ENCODE results near the gene VGLL4. TPM values are rescaled to one million over a fixed set of nuclear protein-coding genes. Genes with fewer than 3 reads are reported as not detected.

The VGLL4 gene
- total RNA-seq, 2 donors from 2014 or later = 47.5 to 49.7 TPM

- no peaks in the 10 kb centered on the region for H3K36me3 ChIP-seq (ENCODE audit: control insufficient read depth, insufficient read depth, low read length)
- H3K27ac ChIP-seq (ENCODE audit: low read depth, low read length) = no peak overlapping the region
- DNase-seq = no peak
- H3K4me3 ChIP-seq (ENCODE audit: low read length) = no peak overlapping the region
- H3K27ac Mint-ChIP-seq = no peak overlapping the region
- WGBS, 2 experiments (ENCODE audit: insufficient coverage in 1 of 2, insufficient read length in 1 of 2) = 94 to 96% methylated on average over 15 to 16 of the region's 16 CpGs
- peaks cover 5% of the 10 kb centered on the region for H3K4me1 Mint-ChIP-seq
- H3K9me3 Mint-ChIP-seq = peaks cover 3% of the 10 kb centered on the region
- no peaks in the 10 kb centered on the region for H3K27me3 ChIP-seq (ENCODE audit: control insufficient read depth, insufficient read depth, low read length, poor library complexity, severe bottlenecking)
- H3K4me1 ChIP-seq (ENCODE audit: control insufficient read depth, insufficient read depth, low read length) = no peaks in the 10 kb centered on the region
- no peaks in the 10 kb centered on the region for H3K36me3 Mint-ChIP-seq (ENCODE audit: low read depth)
- no peak overlapping the region for H3K9ac ChIP-seq (ENCODE audit: extremely low read depth, low read length, poor library complexity, severe bottlenecking)
- TF ChIP-seq CTCF (conservative IDR thresholded peaks at IDR 0.05) = no peak
- H3K27me3 Mint-ChIP-seq (ENCODE audit: insufficient read depth) = no peaks in the 10 kb centered on the region
- no peaks in the 10 kb centered on the region for H3K9me3 ChIP-seq (ENCODE audit: control insufficient read depth, low read length)
- no peak overlapping the region for H3K4me3 Mint-ChIP-seq
Measured at GRCh38 chr3:11541321-11542303, 102.1 kb downstream of the VGLL4 start.

DNA sequence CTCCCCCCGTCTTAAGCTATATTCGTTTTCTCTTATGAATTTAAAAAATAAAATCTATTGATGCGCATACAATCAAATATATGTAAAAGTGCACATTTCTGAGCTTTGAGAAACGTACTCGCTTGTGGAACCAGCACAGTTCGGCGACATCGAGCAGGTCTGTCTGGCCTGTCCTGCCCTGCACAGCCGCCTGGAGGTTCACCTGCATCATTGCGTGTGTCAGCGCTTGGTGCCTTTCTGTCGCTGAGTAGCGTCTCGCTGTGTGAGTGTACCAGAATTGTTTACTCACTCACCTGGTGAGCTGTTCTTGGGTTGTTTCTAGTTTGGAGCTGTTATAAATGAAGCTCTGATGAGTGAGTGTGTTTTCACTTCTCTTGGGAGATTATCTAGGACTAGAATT is 104.0 kb downstream of the VGLL4 start:
- H3K27ac Mint-ChIP-seq = no peak overlapping the region
- H3K27me3 ChIP-seq (ENCODE audit: control insufficient read depth, insufficient read depth, low read length, poor library complexity, severe bottlenecking) = no peaks in the 10 kb centered on the region
- no peaks in the 10 kb centered on the region for H3K4me1 ChIP-seq (ENCODE audit: control insufficient read depth, insufficient read depth, low read length)
- DNase-seq = peak; percentile 72
- H3K27ac ChIP-seq (ENCODE audit: low read depth, low read length) = no peak overlapping the region
- no peak overlapping the region for H3K9ac ChIP-seq (ENCODE audit: extremely low read depth, low read length, poor library complexity, severe bottlenecking)
- H3K9me3 ChIP-seq (ENCODE audit: control insufficient read depth, low read length) = no peaks in the 10 kb centered on the region
- H3K4me1 Mint-ChIP-seq = peaks cover 4% of the 10 kb centered on the region
- TF ChIP-seq CTCF (conservative IDR thresholded peaks at IDR 0.05) = peak; percentile 66
- 92 to 95% methylated on average over 9 to 14 of the region's 14 CpGs for WGBS, 2 experiments (ENCODE audit: insufficient coverage in 1 of 2, insufficient read length in 1 of 2)
- H3K27me3 Mint-ChIP-seq (ENCODE audit: insufficient read depth) = no peaks in the 10 kb centered on the region
- no peaks in the 10 kb centered on the region for H3K36me3 ChIP-seq (ENCODE audit: control insufficient read depth, insufficient read depth, low read length)
- no peak overlapping the region for H3K4me3 ChIP-seq (ENCODE audit: low read length)
- no peak overlapping the region for H3K4me3 Mint-ChIP-seq
- H3K9me3 Mint-ChIP-seq = peaks cover 3% of the 10 kb centered on the region
- H3K36me3 Mint-ChIP-seq (ENCODE audit: low read depth) = no peaks in the 10 kb centered on the region

GRCh38 chr3:11539218-11539617 is 104.5 kb downstream of the VGLL4 start:
- peaks cover 3% of the 10 kb centered on the region for H3K4me1 Mint-ChIP-seq
- Histone ChIP-seq H3K27ac (ENCODE audit: low read depth, low read length) (no peak overlapping the region), H3K9me3 (ENCODE audit: control insufficient read depth, low read length) (no peaks in the 10 kb centered on the region), H3K4me1 (ENCODE audit: control insufficient read depth, insufficient read depth, low read length) (no peaks in the 10 kb centered on the region), H3K9ac (ENCODE audit: extremely low read depth, low read length, poor library complexity, severe bottlenecking) (no peak overlapping the region), H3K27me3 (ENCODE audit: control insufficient read depth, insufficient read depth, low read length, poor library complexity, severe bottlenecking) (no peaks in the 10 kb centered on the region), H3K36me3 (ENCODE audit: control insufficient read depth, insufficient read depth, low read length) (no peaks in the 10 kb centered on the region), H3K4me3 (ENCODE audit: low read length) (no peak overlapping the region)
- H3K9me3 Mint-ChIP-seq = peaks cover 3% of the 10 kb centered on the region
- WGBS, 2 experiments (ENCODE audit: insufficient coverage in 1 of 2, insufficient read length in 1 of 2) = 94 to 95% methylated on average over 5 of the region's 5 CpGs
- H3K4me3 Mint-ChIP-seq = no peak overlapping the region
- H3K36me3 Mint-ChIP-seq (ENCODE audit: low read depth) = no peaks in the 10 kb centered on the region
- no peak for TF ChIP-seq CTCF (conservative IDR thresholded peaks at IDR 0.05)
- no peaks in the 10 kb centered on the region for H3K27me3 Mint-ChIP-seq (ENCODE audit: insufficient read depth)
- DNase-seq = no peak
- H3K27ac Mint-ChIP-seq = no peak overlapping the region
